ENCODE measurements around the gene FDX1.

FDX1 gene

GRCh38 chr11:110469127-110469526 is 39.4 kb downstream of the FDX1 start:
- no peak for DNase-seq

DNA sequence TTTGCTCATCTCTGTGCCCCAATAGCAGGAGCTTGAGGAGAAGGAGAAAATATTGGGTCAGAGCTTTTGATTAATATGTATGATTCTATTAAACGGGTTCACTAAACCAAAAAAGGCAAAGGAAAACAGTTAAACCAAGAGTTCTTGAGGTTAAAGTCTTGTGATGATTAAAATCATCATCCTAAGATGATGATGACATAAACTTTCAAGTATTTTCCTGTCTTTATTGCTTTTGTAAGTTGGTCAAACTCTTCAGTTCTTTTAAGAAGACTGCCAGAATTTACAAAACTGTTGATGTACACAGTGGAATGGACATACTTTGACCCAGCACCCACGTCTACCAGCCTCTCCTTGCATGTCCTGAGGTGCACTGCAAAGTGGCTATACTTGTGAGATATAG is 41.0 kb downstream of the FDX1 start:
- DNase-seq: no peak

DNA sequence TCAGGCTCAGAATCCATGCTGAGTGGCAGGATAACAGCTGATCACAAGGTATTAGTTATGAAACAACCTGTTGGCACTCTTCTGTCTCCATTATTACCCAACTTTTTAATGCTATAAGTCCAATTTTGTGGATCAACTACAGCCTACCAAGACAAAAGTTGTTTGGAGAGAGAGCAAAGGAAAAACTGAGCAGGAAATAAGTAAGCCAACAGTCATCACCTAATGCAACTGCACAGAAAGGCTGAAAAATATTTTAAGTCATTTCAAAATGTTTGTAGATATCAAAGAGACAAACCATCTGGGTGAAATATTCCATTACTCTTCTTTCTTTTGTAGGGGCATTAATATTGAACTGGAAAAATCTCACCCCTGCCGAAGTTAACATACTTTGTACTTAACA is 41.6 kb downstream of the FDX1 start:
- DNase-seq: no peak

- DNase-seq: no peak
Observed at GRCh38 chr11:110472858-110473257, 43.1 kb downstream of the FDX1 start.

- DNase-seq: no peak
Observed at GRCh38 chr11:110473706-110474105, 44.0 kb downstream of the FDX1 start.

- DNase-seq: no peak
Observed at GRCh38 chr11:110474578-110474977, 44.8 kb downstream of the FDX1 start.

DNA sequence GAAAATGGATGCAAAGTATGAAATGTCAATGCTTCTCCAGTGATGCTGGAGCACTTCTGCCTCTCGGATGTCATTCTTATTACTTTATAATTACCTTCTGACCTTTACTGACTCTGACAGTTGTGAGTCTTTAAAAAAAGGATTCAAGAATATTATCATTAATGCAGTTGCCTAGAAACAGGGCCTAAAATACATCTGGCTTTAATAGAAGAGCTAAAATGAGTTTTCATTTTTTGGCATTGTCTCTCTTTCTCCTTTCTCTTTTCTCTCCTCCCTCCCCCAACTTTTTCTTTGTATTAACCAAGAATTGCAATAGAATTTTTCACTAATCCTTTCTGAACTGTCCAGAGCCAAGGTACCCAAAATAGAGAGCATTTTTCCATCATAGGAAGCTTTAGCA is 45.9 kb downstream of the FDX1 start:
- DNase-seq: no peak

DNA sequence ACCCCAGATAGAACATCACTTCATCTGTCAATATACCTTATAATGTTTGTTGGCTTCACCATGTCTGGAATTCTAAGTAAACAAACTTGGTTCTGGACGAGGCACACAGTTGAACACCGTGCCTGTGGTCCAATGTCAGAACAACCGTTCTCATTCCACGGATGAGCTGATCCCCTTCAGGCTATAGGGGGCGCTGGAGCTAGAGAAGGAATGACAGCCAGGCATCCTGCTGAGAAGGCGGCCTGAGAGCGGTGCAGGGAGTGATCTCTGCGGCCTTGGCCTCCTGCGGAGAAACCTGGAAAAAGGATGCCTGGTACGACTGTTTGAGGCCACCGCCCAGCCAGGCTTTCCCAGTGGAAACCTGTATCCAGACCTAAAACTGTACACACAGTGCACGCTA is 48.7 kb downstream of the FDX1 start:
- no peak for DNase-seq

GRCh38 chr11:110479108-110480101 is 49.7 kb downstream of the FDX1 start:
- DNase-seq: no peak

GRCh38 chr11:110481523-110481922 is 51.8 kb downstream of the FDX1 start:
- DNase-seq: no peak

- no peak for DNase-seq
Observed at GRCh38 chr11:110486156-110486555, 56.4 kb downstream of the FDX1 start.

- no peak for DNase-seq
Observed at GRCh38 chr11:110488446-110488845, 58.7 kb downstream of the FDX1 start.

GRCh38 chr11:110490886-110491285 is 61.1 kb downstream of the FDX1 start:
- no peak for DNase-seq

DNA sequence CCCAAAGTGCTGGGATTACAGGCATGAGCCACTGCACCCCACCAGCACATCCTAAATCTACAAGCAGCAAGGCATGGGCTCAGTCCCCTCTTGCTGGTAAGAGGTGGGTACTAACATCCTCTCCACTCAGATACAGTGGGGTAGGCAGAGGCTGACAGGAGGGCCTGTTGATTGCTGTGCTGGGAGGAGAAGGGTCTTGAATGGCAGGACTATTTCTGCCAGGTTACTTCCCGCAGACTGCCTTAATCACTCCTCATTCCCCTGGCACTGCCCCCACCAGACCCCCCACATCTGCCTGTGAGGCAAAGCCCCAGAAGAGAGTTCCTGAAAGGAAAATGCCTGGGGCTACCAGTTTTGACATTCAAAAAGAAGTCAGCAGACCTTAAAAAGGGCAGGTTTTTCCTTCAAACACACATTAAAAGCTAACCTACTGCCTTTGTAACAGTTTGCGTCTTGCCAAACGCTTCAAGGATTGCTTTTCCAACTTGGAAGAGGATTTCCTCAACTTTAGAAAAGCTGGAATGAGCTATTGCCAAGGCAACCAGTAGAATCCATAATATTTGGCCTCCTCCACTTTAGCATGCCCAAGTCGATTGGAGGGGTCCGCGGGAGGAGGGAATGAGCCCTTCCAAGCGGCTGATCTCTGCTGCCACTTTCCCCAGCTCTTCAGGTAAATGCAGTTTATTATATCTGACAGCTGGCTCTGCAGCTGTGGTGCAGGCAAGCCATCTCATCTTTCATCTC is 62.0 kb downstream of the FDX1 start:
- DNase-seq: peak; percentile 82

DNA sequence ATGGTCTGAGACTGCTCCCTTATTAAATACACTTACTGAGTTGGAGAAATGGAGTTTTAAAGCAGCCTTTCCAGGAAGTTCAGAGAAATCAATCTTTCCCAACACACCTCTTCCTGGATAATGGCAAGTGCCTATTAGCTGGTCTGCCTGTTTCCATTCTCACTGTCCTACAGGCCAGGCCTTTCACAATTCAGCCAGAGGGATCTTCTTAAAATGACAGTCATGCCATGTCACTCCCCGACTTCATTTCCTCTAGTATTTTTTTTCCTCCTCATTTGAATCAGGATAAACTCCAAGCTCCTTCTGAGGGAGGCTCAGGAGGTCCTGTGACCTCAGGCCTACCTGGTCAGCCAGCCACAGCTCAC is 62.6 kb downstream of the FDX1 start:
- no peak for DNase-seq

DNA sequence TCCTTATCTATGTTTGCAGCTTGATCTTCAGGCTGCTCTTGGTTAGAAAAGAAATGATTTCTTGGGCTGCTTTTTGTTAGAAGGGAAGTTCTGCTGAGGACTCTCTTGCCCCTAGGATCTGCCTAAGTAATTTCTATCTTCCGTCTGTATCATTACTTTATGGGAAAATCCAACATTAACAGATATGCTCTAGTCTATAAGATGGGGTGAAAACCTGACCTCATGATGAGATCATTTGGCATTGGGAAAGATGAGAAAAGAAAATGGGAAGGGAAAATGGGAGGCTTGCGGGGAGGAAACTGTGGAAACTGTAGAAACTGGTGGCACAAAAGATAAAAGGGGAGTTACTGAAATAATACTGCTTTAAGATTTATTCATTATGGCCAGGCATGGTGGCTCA is 63.6 kb downstream of the FDX1 start:
- no peak for DNase-seq

- no peak for DNase-seq
Observed at GRCh38 chr11:110497231-110497978, 67.7 kb downstream of the FDX1 start.

GRCh38 chr11:110501428-110501827 is 71.7 kb downstream of the FDX1 start:
- DNase-seq: no peak

DNA sequence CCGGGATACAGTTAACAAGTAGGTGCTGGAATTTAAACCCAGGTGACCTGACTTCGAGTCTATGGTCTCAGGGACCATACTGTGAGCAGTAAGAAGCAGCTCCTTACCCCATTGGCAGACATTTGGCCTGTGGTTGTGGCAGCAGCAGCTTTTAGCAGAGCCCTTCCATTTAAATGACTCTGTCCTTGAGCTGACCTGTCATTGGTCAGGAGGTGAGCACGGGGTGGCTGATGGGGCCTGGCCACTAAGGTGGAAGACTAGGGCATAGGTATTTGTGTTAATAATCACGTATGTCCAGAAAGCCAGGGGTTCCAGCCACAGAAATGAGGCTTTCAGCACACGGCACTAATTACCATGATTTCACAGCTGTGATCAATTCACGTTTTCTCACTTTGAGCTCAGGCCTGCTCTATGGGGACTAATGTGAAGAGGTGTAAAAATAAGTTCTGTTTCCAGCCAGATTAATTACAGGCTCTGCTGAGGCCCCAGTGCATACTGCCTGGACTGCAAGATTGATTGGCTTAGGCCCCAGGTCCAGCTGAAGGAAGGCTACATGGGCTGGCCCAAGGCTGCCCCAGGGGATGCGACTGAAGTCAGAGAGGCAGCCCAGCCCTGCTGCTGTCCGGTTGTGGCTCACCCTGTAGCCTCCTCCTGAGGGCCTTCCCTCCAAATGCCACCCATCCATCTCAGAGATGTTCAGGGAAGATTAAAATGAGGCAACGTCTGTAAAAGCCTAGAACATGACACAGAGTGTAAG is 76.0 kb downstream of the FDX1 start:
- peak; percentile 52 for DNase-seq

DNA sequence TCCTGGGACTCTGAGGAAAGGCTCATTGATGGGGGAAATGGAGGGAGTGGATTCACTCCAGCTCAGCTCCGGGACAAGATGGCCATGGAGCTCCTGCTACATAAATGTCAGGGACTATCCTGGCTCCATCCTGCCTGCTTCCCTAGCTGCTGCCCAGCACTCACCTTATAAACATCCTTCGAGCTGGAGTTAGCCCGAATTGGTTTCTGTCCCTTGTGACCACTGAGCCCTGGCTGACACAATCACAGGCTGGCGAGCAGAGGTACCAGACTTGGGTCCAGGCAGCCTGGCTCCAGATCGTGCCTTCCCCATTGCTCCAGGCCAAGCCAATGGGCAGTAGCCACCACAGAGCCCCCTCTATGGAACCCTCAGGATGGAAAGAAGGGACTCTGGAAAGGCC is 77.6 kb downstream of the FDX1 start:
- DNase-seq: no peak

DNA sequence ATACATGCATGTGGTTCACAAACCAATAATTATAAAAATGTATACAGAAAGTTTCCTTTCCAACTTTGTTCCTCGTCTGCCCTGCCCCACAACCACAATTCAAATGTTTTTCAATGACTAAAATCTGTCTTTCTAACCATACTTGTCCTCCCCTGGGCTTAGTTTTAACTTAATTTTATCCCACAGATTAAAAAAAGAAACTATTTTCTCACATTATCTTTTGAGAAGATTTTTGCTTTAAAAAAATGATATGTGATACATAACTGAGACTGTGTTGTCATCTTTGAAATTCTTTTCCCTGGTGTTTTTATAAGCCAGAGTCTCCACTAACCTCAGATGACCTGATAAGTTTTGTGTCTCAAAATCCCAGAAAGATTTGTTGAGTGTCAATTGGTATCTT is 79.0 kb downstream of the FDX1 start:
- no peak for DNase-seq

- no peak for DNase-seq
Observed at GRCh38 chr11:110509472-110509871, 79.7 kb downstream of the FDX1 start.

DNA sequence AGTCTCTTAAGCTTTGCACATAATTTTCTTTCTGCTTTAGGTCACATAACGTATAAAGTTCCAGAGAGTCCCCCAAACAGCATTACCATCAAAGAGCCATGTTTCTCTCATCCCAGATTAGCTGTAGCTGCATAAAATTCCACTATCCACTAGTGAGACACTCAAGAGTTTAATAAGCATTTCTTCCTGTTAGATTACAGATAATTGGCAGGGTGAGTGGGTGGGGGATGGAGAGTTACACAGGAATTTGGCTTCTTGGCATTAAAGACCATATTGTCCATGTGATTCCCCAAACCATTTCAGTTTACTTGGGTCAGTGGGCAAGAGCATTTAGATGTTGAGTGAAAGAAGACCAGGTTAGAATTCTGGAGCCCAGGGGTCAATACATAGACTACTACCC is 82.3 kb downstream of the FDX1 start:
- DNase-seq: no peak

All from right hindlimb (tissue), 1 donor.